GDM1 (cell line): ENCODE results near the gene IL10.
"Not testable (repeated sequence)": the region's sequence is repeated elsewhere in the genome, so short reads cannot be mapped to it uniquely, and the experiment has no call there.

ENCODE experiments used
- DNase-seq: peaks from one replicate; lab custom pipeline; 2025; lab: John Stamatoyannopoulos, UW

The IL10 gene

GRCh38 chr1:206765771-206766170, 6.5 kb downstream of the IL10 start:
- DNase-seq = not testable (repeated sequence)

DNA sequence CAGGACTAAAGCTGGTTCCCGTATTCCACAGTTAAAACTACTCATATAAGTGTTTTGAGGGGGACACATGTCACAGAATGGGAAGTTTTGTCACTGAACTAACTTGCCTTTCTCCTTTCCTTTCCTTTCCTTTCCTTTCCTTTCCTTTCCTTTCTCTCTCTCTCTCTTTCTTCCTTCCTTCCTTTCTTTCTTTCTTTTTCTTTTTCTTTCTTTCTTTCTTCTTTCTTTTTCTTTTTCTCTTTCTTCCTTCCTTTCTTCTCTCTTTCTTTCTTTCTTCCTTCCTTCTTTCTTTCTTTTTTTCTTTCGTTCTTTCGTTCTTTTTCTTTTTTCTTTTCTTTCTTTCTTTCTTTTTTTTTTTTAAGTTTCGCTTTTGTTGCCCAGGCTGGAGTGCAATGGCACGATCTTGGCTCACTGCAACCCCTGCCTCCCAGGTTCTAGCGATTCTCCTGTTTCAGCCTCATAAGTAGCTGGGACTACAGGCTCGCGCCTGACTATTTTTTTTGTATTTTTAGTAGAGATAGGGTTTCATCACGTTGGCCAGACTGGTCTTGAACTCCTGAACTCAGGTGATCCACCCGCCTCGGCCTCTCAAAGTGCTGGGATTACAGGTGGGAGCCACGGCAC, 9.4 kb downstream of the IL10 start:
- DNase-seq = not testable (repeated sequence)

DNA sequence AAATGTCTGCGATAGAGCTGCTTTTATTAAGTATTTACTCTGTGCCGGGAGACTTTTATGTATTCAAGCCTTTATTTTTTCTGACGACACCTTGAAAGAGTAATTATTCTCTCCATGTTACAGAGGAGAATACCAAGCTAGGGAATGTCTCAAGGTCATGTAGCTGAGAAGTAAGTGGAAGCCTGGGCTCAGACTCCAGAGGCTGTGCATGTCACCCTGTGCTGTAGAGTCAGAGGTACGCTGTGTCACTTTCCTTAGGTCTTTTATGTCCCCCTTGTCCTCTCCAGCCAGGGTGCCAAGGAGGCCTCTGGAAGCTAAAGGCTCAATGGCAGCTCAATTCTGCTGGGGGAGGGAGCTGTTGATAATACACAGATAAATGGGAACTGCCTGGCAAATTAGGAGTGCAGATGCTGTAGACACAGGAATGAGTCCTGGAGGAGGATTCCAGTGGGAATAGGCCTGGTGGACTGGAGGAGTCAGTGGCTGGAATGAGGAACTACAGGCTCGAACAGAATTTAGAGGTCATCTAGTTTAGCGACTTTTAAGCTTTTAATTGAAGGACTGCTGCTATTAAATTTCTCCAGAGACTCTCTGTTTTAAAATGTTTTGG, 11.0 kb downstream of the IL10 start:
- DNase-seq = no peak

DNA sequence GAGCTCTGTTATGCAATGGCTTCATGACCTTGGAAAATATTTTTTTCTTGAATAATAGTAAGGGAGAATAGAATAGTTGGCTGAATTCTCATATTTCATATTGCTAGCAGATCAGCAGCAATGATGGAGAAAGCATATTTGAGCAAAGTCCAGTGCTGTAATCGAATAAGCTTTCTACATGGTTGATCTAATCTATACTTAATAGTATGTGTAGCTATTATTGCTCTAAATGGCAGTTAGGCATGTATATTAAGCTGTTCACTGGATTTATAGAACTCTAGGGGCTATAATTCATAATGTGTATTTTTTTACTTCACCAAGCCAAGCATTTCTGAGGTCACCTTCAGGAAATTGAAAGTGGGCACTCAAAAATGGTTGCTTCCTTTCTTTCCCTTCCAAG, 11.7 kb downstream of the IL10 start:
- DNase-seq = no peak

DNA sequence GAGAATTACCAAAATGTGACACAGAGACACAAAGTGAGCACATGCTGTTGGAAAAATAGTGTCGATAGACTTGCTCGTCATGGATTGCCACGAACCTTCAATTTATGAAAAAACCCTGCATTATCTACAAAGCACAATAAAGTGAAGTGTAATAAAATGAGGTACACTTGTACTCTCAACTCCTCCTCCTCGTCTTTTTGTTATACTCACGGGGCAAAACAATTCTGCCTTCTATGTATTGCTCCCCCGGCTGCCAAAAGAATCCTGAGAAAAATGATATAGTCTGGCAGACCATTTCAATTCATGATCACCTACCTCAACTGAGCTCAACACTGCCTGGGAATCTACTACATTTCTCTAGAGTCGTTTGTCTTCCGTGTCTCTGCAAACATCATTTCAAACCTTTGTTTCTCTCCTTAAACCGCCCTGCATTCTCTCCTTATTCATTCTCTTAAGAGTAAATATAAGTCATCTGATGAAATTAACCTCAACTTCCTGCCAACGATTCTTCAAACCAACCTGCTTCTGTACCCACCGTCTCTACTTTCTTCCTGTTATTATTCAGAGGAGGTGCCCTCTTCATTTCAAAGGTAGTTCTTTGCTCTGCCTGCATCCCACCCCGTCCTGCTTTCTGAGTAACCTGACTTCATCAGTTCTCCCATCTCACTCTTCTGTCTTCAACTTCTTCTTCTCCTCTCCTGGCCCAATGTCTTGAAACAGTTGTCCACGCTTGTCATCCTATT, 14.6 kb downstream of the IL10 start:
- DNase-seq = no peak

DNA sequence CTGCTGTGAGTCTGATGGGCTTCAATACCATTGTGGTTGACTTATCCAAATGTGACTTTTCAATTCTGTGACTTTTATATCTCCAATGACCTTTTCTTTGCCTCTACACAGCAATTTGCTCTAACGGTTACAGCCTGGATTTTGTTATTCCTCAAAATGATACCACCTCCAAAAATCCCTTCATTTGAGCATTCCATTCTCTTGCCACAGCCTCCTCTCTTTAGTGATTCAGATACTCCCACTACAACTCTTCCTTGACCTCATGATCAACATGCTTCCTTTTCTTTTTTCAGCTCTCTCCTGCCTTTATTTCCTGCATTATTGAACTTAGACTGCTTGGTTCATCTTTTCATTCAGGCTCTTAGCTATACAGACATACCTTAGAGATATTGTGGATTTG, 18.3 kb downstream of the IL10 start:
- DNase-seq = no peak

DNA sequence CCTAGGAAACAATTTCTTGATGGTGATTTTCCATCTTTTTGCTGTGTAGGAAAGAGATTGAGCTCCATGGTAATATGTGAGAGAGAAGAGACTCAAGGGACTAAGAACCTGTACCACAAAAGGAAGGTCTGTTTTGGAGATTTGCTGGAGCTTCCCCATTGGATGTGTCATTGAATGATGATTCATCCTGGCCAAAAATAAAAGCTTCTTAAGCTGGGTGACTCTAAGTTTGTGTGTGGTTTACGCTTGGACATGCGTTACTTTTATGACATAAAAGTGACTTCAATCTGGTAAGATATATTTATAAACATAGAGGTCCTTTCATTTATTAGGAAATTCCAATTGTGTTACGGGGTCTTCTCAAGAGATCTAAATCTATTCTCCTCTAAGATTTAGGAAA, 19.2 kb downstream of the IL10 start:
- no peak for DNase-seq

DNA sequence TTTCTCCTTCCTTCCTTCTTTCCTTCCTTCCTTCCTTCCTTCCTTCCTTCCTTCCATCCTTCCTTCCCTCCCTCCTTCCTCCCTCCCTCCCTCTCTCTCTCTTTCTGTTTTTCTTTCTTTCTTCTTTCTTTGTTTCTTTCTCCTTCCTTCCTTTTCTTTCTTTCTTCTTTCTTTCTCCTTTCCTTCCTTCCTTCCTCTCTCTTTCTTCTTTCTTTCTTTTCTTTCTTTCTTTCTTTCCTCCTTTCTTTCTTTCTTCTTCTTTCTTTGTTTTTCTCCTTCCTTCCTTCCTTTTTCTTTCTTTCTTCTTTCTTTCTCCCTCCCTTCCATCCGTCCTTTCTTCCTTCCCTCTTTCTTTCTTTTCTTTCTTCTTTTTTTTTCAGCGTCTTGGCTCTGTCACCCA, 19.8 kb downstream of the IL10 start:
- DNase-seq = no peak

- no peak for DNase-seq
Observed at GRCh38 chr1:206751891-206752290, 20.4 kb downstream of the IL10 start.

DNA sequence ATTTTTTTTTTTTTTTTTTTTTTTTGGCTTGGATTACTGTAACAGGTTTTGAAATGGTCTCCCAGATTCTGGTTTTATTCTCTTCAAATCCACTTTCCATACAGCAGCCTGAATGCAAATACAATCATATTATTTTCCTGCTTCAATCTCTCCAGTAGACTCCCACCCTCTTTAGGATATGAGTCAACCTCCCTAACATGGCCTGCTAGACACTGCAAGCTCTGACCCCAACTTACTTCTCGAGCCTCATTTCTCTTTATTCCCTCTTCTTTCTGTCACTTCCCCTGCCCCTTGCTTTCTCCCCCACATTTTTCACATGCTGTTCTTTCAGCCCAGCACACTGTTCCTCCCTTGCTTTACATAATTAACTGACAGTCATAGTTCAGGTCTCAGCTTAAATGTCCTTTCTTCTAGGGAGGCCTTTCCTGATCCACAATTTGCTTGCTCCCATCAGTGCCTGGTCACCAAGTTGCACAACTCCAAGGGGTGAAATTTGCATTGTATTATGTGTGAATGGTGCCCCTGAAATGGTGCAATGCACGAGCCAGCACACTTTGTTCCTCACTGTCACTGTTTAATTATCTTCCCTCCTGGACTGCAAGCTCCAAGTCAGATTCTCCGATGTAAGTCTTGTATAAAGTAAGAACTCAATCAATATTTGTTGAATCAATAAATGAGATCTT, 23.8 kb downstream of the IL10 start:
- DNase-seq = no peak

- DNase-seq = no peak
Observed at GRCh38 chr1:206745301-206745700, 27.0 kb downstream of the IL10 start.

DNA sequence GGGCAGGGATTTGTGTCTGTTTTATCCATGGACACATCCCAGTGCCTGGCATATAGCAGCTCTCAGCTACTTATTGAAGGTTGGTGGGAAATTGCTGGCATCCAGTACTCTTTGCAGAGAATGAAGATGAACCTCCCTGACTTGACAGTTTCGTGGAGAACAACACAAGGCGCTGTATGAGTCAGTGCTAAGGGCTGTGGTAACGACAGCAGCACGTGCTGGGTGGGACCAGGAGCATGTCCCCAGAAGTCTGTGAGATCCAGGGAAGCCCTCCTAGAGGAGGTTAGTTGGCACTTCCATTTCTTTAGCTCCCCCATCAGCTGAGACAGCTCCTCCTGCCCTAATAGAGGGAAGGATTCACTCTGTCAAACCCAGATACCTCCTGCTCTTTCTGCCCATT, 27.6 kb downstream of the IL10 start:
- DNase-seq = no peak

- no peak for DNase-seq
Observed at GRCh38 chr1:206742719-206743383, 29.4 kb downstream of the IL10 start.

- DNase-seq = no peak
Observed at GRCh38 chr1:206741142-206741701, 31.1 kb downstream of the IL10 start.

DNA sequence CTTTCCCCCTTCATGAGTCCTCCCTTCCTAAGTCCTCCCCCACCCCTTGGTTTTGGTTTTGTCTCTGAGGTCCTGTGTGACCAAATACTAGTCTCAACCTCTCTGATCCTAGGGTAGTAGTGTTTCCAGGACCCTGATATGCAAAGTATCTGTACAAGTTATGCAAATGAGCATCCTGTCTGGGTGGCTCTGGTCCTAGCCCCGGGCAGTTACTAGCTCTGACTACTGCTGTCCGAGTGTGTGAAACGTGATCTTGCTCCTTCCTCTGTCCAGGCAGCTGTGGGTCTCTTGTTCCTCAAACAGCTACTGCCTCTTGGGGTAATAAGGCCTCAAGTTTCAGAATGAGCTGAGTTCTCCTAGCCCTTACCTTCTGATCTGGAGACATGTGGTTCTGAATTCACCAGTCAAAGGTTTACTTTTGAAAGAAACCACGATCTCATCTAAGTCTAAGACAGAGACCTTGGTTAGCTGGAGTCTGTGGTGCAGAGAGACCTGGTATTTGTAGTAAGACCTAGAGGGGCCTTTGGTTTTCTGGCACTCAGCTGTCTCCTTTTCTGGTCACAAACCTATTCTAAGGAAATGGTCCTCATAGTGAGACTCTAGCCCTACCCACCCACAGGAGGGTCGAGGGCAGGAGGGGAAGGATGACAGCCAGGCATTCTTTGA, 32.8 kb downstream of the IL10 start:
- DNase-seq = no peak

DNA sequence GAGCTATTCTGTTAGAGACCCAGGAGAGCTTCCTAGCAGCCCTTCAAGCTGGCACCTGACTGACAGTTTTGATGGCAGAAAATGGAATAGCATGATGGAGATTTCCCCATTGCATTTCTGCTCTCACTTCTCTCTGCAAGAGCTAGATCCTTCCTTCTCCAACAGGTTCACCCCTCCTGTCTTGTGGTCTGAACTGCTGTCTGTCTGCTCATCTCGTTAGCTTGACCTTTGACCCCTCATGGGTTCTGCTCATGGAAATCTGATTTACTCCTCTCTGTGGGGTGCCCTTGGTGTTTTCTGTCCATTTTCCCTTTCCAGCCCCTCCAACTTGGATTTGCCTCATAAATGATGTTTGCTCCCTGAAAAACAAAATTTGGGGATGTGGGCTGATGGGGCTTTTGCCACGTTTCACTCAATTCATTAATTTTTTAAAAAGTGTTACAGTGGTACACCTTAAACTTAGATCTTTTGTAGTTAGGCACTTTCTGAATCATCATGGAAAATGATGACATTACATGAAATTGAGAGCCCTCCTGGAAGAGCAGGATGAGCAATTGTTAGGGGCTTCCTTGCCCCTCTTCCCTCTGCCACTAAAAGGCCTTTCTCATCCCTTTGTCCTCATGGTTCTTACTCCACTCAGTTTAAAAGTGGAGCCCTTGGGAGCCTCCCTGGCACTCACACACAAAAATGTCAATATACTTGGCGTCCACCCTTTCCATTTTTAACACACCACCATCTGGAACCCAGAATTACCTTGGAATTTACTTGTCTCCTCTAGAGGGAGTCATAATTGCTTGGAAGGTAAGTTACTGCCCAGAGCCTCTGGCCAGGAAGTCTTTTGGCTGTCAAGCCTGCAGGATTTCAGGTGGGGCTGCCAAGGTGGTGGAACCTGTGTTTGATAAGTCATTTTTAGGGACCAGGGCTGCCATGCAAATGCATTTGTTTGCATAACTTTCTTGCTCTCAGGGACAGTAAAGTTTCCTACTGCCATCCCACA, 33.6 kb downstream of the IL10 start:
- DNase-seq = no peak

GRCh38 chr1:206737729-206738201, 34.5 kb downstream of the IL10 start:
- DNase-seq = no peak

- DNase-seq = no peak
Observed at GRCh38 chr1:206736878-206737728, 35.2 kb downstream of the IL10 start.

DNA sequence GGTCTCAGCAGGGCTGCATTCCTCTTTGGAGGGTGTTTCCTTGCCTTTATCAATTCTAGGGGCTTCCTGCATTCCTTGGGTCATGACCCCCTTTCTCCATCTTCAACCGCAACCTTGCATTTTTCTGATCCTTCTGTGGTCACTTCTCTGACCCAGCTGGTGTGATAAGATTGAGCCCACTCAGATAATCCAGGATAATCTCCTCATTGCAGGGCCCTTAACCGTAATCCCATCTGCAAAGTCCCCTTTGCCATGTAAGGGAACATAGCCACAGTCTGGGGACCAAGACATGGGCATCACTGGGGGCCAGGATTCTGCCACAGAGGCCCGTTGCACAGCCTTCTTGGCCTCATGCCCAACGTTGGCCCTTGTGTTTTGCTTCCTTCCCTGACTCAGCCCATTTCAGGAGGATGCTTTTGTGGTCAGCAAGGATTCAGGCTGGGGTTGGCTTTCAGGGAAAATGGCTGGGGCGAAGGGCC, 36.7 kb downstream of the IL10 start:
- DNase-seq = no peak
